NCI-H82 treated with DMSO at 0.1 percent for 48 hours (cell line): ENCODE measurements around the gene WFDC1.

Experiments
- DNase-seq: peaks from one replicate; lab custom pipeline; 2025; ENCODE audit not compliant: unreplicated experiment; lab: John Stamatoyannopoulos, UW

The WFDC1 gene

GRCh38 chr16:84299734-84300440 is 5.2 kb downstream of the WFDC1 start:
- DNase-seq = no peak

DNA sequence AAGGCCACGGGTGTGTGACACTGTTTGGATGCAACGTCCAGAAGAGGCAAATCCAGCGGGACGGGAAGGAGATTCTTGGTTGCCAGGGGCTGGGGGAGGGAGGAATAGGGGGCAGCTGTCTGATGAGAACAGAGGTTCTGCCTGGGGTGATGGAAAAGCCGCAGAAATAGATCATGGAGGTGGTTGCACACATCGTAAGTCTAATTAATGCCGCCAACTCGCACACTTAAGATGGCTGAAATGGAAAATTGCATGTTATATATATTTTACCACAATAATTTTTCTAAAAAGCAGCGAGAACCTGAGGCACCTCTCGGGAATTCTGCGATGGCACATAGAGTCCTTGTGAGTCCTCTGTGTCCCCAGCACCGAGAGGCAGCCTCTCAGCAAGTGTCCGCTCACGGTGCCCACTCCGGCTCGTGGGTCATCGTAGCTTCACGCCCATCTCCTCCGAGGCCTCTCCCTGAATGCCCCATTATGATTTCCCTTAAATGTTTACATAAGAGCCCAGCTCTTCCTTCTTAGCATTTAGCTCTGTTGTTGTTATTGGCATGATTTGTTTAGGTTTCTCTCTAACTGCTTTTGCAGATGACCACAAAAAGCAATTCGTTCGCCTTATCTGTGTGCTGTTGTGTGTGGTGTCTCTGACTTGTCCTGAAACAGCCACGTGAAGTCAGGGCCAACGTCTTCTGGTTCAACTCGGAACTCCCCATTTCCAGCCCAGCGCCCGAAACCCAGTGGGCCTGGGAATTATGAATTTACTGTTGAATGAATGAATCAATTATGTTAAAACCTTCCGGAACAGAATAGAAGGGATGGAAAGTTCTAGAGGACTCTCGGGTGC is 7.7 kb downstream of the WFDC1 start:
- DNase-seq = no peak

- DNase-seq = no peak
These were observed 8.3 kb downstream of the WFDC1 start for GRCh38 chr16:84303023-84303422.

- DNase-seq = no peak
These were observed 8.8 kb downstream of the WFDC1 start for GRCh38 chr16:84303516-84303915.

- no peak for DNase-seq
These were observed 11.9 kb downstream of the WFDC1 start for GRCh38 chr16:84306564-84306963.

- peak; percentile 89 for DNase-seq
These were observed 12.7 kb downstream of the WFDC1 start for GRCh38 chr16:84307209-84307954.

- peak; percentile 25 for DNase-seq
These were observed 13.4 kb downstream of the WFDC1 start for GRCh38 chr16:84308120-84308519.

DNA sequence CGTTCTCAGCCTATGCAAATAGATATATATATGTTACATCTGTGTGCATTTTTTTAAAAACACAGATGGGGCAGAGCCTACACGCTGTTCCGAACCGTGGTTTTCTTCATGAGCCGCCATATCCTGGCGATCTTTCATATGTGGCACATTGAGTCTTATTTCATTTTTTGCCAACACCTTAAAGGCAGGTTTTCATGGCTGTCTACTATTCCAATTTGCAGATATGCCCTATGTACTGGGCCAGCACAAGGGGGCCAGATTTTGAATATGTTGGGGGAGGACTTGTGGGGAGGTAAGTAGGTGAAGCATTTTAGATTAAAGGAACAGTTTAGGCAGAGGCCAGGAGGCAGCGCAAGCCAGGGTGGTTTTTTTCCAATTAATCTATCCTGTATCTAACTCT is 16.0 kb downstream of the WFDC1 start:
- DNase-seq = no peak

- DNase-seq = no peak
These were observed 18.2 kb downstream of the WFDC1 start for GRCh38 chr16:84312783-84313382.

- DNase-seq = no peak
These were observed 19.2 kb downstream of the WFDC1 start for GRCh38 chr16:84313921-84314320.

GRCh38 chr16:84314373-84314772 is 19.7 kb downstream of the WFDC1 start:
- no peak for DNase-seq

DNA sequence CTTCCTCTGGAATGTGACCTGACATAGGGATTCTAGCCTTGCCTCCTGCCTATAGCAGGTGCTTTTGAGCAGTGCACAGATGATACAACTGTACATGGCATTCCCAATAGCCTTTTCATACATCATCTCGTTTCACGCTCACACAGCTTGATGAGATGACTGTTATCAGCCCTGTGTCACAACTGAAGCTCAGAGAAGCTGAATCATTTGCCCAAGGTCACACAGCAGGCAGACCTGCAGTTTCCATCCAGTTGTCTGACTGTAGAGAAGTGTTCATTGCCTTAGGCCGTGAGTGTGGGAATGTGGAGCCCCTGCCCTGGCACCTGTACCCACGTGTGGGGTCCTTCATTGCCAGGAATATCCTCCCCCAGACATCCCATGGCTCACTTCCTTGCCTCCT is 20.1 kb downstream of the WFDC1 start:
- no peak for DNase-seq

DNA sequence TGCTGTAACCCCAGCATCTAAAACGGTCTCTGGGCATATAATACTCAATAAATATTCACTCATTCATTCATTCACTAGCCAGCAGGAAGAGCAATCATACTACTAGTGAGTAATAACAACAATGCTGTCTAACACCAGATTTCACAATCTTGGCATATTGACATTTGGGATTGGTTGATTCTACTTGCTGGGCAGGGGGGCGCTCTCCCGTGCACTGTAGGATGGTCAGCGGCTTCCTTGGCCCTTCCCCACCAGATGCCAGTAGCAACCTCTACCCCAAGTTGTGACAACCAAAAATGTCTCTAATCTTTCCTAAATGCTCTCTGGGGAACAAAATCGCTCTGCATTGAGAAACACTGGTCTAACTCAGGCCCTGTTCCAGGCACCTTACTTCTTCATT is 20.7 kb downstream of the WFDC1 start:
- DNase-seq = no peak

DNA sequence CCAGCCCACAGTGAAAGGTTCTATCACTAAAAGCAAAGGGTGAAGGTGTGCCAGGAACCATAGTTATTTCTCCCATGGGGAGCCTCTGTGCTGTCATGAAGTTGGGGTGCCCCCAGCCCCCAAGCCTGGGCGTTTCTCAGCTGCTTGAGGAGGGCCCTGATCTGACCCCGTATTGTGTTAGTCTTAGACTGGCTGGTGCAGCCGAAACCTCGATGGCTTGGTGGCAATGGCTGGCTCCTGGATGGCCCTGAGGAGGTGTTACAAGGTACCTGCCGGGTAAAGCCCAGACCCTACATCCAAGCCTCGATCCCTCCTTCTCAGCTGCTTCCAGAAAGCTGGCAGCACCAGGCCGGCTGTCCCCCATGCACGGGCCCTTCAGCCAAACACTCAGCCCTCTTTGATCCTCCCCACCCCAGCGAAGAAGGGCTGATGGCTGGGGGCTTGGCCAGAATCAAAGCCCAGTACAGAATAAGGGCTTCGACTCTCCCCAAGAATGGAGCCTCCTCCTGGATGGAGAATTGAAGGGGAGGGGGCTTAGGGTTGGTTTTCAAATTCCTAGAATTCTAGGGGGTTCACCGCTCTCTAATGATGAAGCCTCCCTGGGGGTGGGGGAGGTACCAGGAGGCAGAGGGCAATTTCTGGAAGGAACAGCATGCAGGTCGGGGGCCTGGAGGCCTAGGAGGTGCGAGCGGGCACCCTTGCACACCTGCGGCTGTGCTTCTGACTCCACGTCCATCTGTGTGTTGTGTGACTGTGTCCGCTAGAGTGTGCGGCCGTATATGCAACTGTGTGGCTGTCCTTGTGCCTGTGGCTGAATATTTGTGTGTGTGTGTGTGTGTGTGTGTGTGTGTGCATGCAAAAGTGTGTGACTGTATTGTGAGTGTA is 23.7 kb downstream of the WFDC1 start:
- no peak for DNase-seq

GRCh38 chr16:84319146-84319760 is 24.6 kb downstream of the WFDC1 start:
- DNase-seq = no peak

GRCh38 chr16:84320511-84320910 is 25.8 kb downstream of the WFDC1 start:
- no peak for DNase-seq

- DNase-seq = no peak
These were observed 27.3 kb downstream of the WFDC1 start for GRCh38 chr16:84321932-84322331.

- no peak for DNase-seq
These were observed 28.1 kb downstream of the WFDC1 start for GRCh38 chr16:84322749-84323148.

- DNase-seq = no peak
These were observed 28.9 kb downstream of the WFDC1 start for GRCh38 chr16:84323606-84324005.
